Kidney epithelial cell (primary cell): ENCODE results near the gene FOXRED1. TPM values are rescaled to one million over a fixed set of nuclear protein-coding genes. Genes with fewer than 3 reads are reported as not detected.

Source experiments
- DNase-seq: peaks from one replicate; pipeline ENCODE4 v3.0.0-alpha.2; 2010; ENCODE audit warnings: low read depth
- H3K27me3 ChIP-seq: 2 replicates; pipeline ENCODE4 v1.6.0; 2011; ENCODE audit warnings: low read length; ENCODE audit not compliant: control insufficient read depth, insufficient read depth
- H3K36me3 ChIP-seq: 2 replicates; pipeline ENCODE4 v1.5.1; 2011; ENCODE audit warnings: low read length; ENCODE audit not compliant: control insufficient read depth, insufficient read depth
- H3K4me3 ChIP-seq: 2 replicates; pipeline ENCODE4 v1.5.1; 2011; ENCODE audit warnings: low read depth, mild to moderate bottlenecking, control low read depth, low read length
- CTCF ChIP-seq: IDR thresholded peaks from 2 replicates; pipeline ENCODE4 v1.5.1; 2011; ENCODE audit warnings: mild to moderate bottlenecking, moderate library complexity, low read length, control low read depth, inconsistent platforms; ENCODE audit not compliant: insufficient read depth, poor library complexity, severe bottlenecking
- total RNA-seq: library from RNA; depleted of rRNA; stranded (reverse); fragments of >200 nt; gene quantifications from 2 replicates; pipeline ENCODE4 v1.2.3, GENCODE V29; 2015

Gene FOXRED1
- total RNA-seq, 1 donor from 2014 or later = 27.4 TPM

- Histone ChIP-seq H3K4me3 (no peak overlapping the region), H3K27me3 (no peaks in the 10 kb centered on the region), H3K36me3 (no peaks in the 10 kb centered on the region)
- TF ChIP-seq CTCF = peak; percentile 87
- no peak for DNase-seq
Measured at GRCh38 chr11:126310200-126310991, 41.4 kb downstream of the FOXRED1 start.

GRCh38 chr11:126310992-126311310, 42.0 kb downstream of the FOXRED1 start:
- Histone ChIP-seq H3K36me3 (no peaks in the 10 kb centered on the region), H3K4me3 (no peak overlapping the region)
- no peak for TF ChIP-seq CTCF

GRCh38 chr11:126311401-126312291, 42.7 kb downstream of the FOXRED1 start:
- no peaks in the 10 kb centered on the region for H3K36me3 ChIP-seq
- TF ChIP-seq CTCF = no peak
- DNase-seq = no peak

More at GRCh38 chr11:126310992-126311310, 42.0 kb downstream of the FOXRED1 start:
- DNase-seq = no peak
- no peaks in the 10 kb centered on the region for H3K27me3 ChIP-seq

GRCh38 chr11:126312961-126313360, 44.0 kb downstream of the FOXRED1 start:
- Histone ChIP-seq H3K36me3 (no peaks in the 10 kb centered on the region), H3K4me3 (no peak overlapping the region), H3K27me3 (no peaks in the 10 kb centered on the region)
- no peak for DNase-seq
- no peak for TF ChIP-seq CTCF

More at GRCh38 chr11:126311401-126312291, 42.7 kb downstream of the FOXRED1 start:
- no peaks in the 10 kb centered on the region for H3K27me3 ChIP-seq
- H3K4me3 ChIP-seq = no peak overlapping the region

GRCh38 chr11:126313826-126314225, 44.9 kb downstream of the FOXRED1 start:
- DNase-seq = no peak
- H3K4me3 ChIP-seq = no peak overlapping the region
- no peak for TF ChIP-seq CTCF
- no peaks in the 10 kb centered on the region for H3K36me3 ChIP-seq
- no peaks in the 10 kb centered on the region for H3K27me3 ChIP-seq

GRCh38 chr11:126317432-126317755, 48.4 kb downstream of the FOXRED1 start:
- TF ChIP-seq CTCF = no peak
- no peak overlapping the region for H3K4me3 ChIP-seq
- H3K36me3 ChIP-seq = no peaks in the 10 kb centered on the region
- no peak for DNase-seq
- no peaks in the 10 kb centered on the region for H3K27me3 ChIP-seq
